Breast epithelium (tissue), 4 donors: ENCODE results near the gene CLCNKB. TPM values are rescaled to one million over a fixed set of nuclear protein-coding genes. Genes with fewer than 3 reads are reported as not detected.
A peak's percentile ranks its signal among the peaks of the same experiment; 100 is the strongest.

Experiments used
- DNase-seq, 2 donors: peaks; one replicate each; pipeline ENCODE4 v3.0.0-alpha.2; 2019; ENCODE audit warnings: low spot score in 2 of 2
- H3K27ac ChIP-seq, 2 donors: fragments of 200-600 bp; sonication (generic) in 1 of 2; one replicate each; pipeline ENCODE4 v1.5.1; 2016 to 2019; ENCODE audit warnings: mild to moderate bottlenecking in 1 of 2
- H3K27me3 ChIP-seq, 2 donors: fragments of 200-600 bp; sonication (generic) in 1 of 2; one replicate each; pipeline versions ENCODE4 v1.5.1 to v1.6.0; 2017 to 2019; ENCODE audit warnings: control low read depth in 1 of 2, mild to moderate bottlenecking in 1 of 2
- H3K36me3 ChIP-seq: fragments of 200-600 bp; one replicate; pipeline ENCODE4 v1.5.1; 2019
- H3K4me1 ChIP-seq, 2 donors: fragments of 200-600 bp; sonication (generic); one replicate each; pipeline ENCODE4 v1.5.1; 2016 to 2019; ENCODE audit warnings: control low read depth in 1 of 2
- H3K4me3 ChIP-seq, 3 donors: fragments of 200-600 bp; sonication (generic); 1 replicate in 2 of 3; 2 replicates in 1 of 3; pipeline ENCODE4 v1.5.1; 2016 to 2019; ENCODE audit warnings: mild to moderate bottlenecking in 3 of 3, moderate library complexity in 2 of 3
- H3K9me3 ChIP-seq, 2 donors: fragments of 200-600 bp; sonication (generic) in 1 of 2; one replicate each; pipeline ENCODE4 v1.5.1; 2016 to 2019; ENCODE audit warnings: control low read depth in 1 of 2
- POLR2A ChIP-seq: fragments of 450-650 bp; IDR thresholded peaks from one replicate; pipeline ENCODE4 v1.6.1; 2016; ENCODE audit warnings: antibody characterized with exemption, mild to moderate bottlenecking, moderate library complexity
- POLR2AphosphoS5 ChIP-seq, 3 donors: sonication (generic); formaldehyde crosslinking; IDR thresholded peaks; one replicate each; pipeline ENCODE4 v1.6.1; 2017; ENCODE audit warnings: antibody characterized with exemption in 3 of 3
- intact Hi-C: fragments of 100-400 bp; cut with DNase I; formaldehyde crosslinking; loops from one replicate; pipeline ENCODE4 v1.15.1; 2023; ENCODE audit warnings: low total_unique reads
- total RNA-seq, 3 donors: library from RNA; depleted of rRNA; stranded (reverse); fragments of >200 nt; gene quantifications; one replicate each; pipeline ENCODE4 v1.1.0, GENCODE V29; 2016
- TF ChIP-seq, protein P1 (sequence below), 3 donors: fragments of 450-650 bp; IDR thresholded peaks; one replicate each; pipeline ENCODE4 v1.5.1; 2016 to 2017; ENCODE audit warnings: antibody characterized with exemption in 3 of 3, mild to moderate bottlenecking in 3 of 3, moderate library complexity in 3 of 3

The CLCNKB gene
- total RNA-seq, 3 donors from 2014 or later = 0.32 to 0.88 (median 0.33) TPM

DNA sequence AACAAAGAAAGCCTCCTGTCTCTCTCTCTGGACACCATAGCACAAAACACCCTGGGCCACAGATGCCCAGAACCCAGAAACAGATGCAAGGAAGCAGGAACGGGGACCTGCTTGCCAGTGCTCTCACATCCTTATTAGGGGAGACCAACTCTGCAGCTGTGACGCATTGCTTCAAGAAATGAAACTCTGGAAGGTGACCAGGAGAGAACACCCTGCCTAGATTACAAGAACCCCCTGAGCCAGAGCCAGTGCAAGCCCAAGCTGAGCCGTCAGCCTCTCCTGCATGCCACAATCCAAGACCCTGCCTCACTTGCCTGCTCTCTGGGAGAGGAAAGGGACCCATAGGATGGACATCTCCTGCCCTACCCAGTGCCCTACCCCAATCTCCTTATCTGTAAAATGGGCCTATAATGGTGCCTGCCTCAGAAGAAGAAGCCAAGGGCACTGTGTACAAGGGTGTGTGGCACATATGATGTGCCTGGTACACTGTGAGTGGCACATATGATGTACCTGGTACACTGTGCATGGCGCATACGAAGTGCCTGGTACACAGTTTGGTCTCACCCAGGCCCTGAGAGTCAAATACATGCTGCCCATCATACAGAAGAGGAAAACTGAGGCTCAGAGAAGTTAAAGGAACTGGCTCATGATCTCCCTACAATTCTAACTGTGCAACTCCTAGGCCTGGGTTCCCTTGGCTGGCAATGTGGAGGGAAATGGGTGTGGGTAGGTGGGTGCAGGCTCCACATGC, 46.7 kb downstream of the CLCNKB start:
- intact Hi-C loops = no loop called here

DNA sequence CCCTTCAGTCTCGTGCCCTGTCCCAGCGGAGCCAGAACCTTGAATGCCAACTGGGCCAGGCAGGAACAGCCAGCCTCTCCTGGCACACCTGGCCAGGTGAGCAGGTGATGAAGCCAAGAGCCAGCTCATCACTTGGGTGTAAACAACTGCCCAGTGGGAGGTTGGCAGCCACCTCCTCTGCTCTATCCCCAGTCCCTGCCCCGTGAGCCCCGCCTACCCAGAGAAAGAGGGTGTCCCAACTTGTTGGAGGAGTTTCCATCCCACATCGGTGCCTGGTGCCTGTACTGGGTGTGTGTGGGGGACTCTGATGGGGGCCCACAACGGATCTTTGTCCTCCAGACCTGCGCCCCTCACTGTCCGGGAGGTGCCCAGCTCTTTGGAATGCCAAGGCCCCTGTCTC, 47.7 kb downstream of the CLCNKB start:
- DNase-seq = peak; percentile 83 to 96
- Histone ChIP-seq H3K9me3 (no peaks in the 10 kb centered on the region), H3K4me3 (no peak overlapping the region), H3K4me1 (peaks cover 0 to 9% of the 10 kb centered on the region in 2 donors), H3K36me3 (no peaks in the 10 kb centered on the region), H3K27ac (peak overlapping the region; percentile 60 to 70), H3K27me3 (no peaks in the 10 kb centered on the region)
- TF ChIP-seq, protein P1, sequence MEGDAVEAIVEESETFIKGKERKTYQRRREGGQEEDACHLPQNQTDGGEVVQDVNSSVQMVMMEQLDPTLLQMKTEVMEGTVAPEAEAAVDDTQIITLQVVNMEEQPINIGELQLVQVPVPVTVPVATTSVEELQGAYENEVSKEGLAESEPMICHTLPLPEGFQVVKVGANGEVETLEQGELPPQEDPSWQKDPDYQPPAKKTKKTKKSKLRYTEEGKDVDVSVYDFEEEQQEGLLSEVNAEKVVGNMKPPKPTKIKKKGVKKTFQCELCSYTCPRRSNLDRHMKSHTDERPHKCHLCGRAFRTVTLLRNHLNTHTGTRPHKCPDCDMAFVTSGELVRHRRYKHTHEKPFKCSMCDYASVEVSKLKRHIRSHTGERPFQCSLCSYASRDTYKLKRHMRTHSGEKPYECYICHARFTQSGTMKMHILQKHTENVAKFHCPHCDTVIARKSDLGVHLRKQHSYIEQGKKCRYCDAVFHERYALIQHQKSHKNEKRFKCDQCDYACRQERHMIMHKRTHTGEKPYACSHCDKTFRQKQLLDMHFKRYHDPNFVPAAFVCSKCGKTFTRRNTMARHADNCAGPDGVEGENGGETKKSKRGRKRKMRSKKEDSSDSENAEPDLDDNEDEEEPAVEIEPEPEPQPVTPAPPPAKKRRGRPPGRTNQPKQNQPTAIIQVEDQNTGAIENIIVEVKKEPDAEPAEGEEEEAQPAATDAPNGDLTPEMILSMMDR (IDR thresholded peaks at IDR 0.05) = no peak
- TF ChIP-seq POLR2AphosphoS5 (IDR thresholded peaks at IDR 0.05) (peak in 1 of 3 donors; percentile 51), POLR2A (no peak)
- intact Hi-C loops = no loop called here

More for the DNA sequence above, 46.7 kb downstream of the CLCNKB start:
- TF ChIP-seq, protein P1 (IDR thresholded peaks at IDR 0.05) = no peak
- TF ChIP-seq POLR2A (no peak), POLR2AphosphoS5 (IDR thresholded peaks at IDR 0.05) (no peak)
- Histone ChIP-seq H3K4me1 (peaks cover 0 to 9% of the 10 kb centered on the region in 2 donors), H3K27ac (no peak overlapping the region), H3K36me3 (no peaks in the 10 kb centered on the region), H3K9me3 (no peaks in the 10 kb centered on the region), H3K27me3 (no peaks in the 10 kb centered on the region), H3K4me3 (no peak overlapping the region)
- no peak for DNase-seq

GRCh38 chr1:16092097-16092922, 48.7 kb downstream of the CLCNKB start:
- Histone ChIP-seq H3K4me1 (peaks cover 0 to 9% of the 10 kb centered on the region in 2 donors), H3K4me3 (no peak overlapping the region), H3K9me3 (no peaks in the 10 kb centered on the region), H3K27ac (peak overlapping the region; percentile 60 to 70), H3K27me3 (no peaks in the 10 kb centered on the region), H3K36me3 (no peaks in the 10 kb centered on the region)
- TF ChIP-seq, protein P1 (IDR thresholded peaks at IDR 0.05) = no peak
- TF ChIP-seq POLR2AphosphoS5 (IDR thresholded peaks at IDR 0.05) (no peak), POLR2A (no peak)
- DNase-seq = no peak
- intact Hi-C loops = no loop called here

DNA sequence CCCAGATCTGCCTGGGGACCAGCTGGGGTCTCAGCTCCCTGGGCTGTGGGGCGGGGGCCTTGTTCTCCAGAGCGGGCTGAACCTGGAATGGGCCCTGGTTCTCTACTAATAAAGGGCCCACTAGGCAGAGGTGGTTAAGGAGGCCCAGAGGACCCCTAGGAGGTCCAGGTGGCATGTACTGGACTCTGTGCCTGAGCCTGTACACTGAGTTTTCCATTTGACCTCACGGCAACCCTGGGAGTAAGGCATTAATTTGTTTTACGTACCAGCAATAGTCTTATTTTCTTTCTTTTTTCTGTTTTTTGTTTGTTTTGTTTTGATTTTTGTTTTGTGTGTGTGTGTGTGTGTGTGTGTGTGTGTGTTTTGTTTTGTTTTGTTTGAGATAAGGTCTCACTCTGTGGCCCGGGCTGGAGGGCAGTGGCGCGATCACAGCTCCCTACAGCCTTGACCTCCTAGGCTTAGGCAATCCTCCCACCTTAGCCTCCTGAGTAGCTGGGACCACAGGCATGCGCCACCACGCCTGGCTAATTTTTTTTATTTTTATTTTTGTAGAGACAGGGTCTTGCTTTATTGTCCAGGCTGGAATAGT, 49.4 kb downstream of the CLCNKB start:
- TF ChIP-seq POLR2AphosphoS5 (IDR thresholded peaks at IDR 0.05) (no peak), POLR2A (no peak)
- TF ChIP-seq, protein P1 (IDR thresholded peaks at IDR 0.05) = no peak
- no peak for DNase-seq
- no peak overlapping the region for H3K27ac ChIP-seq
- H3K36me3 ChIP-seq = no peaks in the 10 kb centered on the region
- no peaks in the 10 kb centered on the region for H3K9me3 ChIP-seq
- peaks cover 0 to 9% of the 10 kb centered on the region in 2 donors for H3K4me1 ChIP-seq
- intact Hi-C loops = no loop called here
- no peak overlapping the region for H3K4me3 ChIP-seq
- H3K27me3 ChIP-seq = no peaks in the 10 kb centered on the region
